CD14-positive monocyte (primary cell): ENCODE results near the gene IRS1. TPM values are rescaled to one million over a fixed set of nuclear protein-coding genes. Genes with fewer than 3 reads are reported as not detected.
A peak's percentile ranks its signal among the peaks of the same experiment; 100 is the strongest.

Experiments used
- DNase-seq, 3 donors: peaks; one replicate each; pipeline ENCODE4 v3.0.0-alpha.2; 2011 to 2022
- H2AFZ ChIP-seq: 2 replicates; pipeline ENCODE4 v1.6.0; 2012; ENCODE audit warnings: mild to moderate bottlenecking, low read depth, low read length, inconsistent platforms; ENCODE audit not compliant: insufficient read depth, poor library complexity, severe bottlenecking
- H3K27ac ChIP-seq, 2 donors: 1 replicate in 1 of 2; 2 replicates in 1 of 2; pipeline ENCODE4 v1.5.1; 2012 to 2013; ENCODE audit warnings: low read length in 2 of 2, control low read depth in 1 of 2, inconsistent platforms in 1 of 2, low read depth in 1 of 2, mild to moderate bottlenecking in 1 of 2
- H3K27me3 ChIP-seq, 2 donors: one replicate each; pipeline versions ENCODE4 v1.6.0 to v1.6.1; 2011 to 2013; ENCODE audit warnings: low read length in 2 of 2; ENCODE audit not compliant: control insufficient read depth in 2 of 2, insufficient read depth in 2 of 2
- H3K36me3 ChIP-seq, 2 donors: replicated peaks in 1 of 2; 1 replicate in 1 of 2; 2 replicates in 1 of 2; pipeline versions ENCODE4 v1.5.1 to v1.6.1; 2012 to 2013; ENCODE audit warnings: low read length in 2 of 2, control low read depth in 1 of 2, inconsistent platforms in 1 of 2, mild to moderate bottlenecking in 1 of 2; ENCODE audit not compliant: insufficient read depth in 2 of 2, control insufficient read depth in 1 of 2
- H3K4me1 ChIP-seq, 2 donors: 1 replicate in 1 of 2; 2 replicates in 1 of 2; pipeline versions ENCODE4 v1.5.1 to v1.6.1; 2012 to 2013; ENCODE audit warnings: low read length in 2 of 2, control low read depth in 1 of 2, inconsistent platforms in 1 of 2, mild to moderate bottlenecking in 1 of 2, moderate library complexity in 1 of 2; ENCODE audit not compliant: insufficient read depth in 2 of 2, control insufficient read depth in 1 of 2
- H3K4me2 ChIP-seq: replicated peaks from 2 replicates; pipeline ENCODE3; 2012; ENCODE audit warnings: low read length, moderate library complexity, mild to moderate bottlenecking; ENCODE audit not compliant: poor library complexity, severe bottlenecking; ENCODE audit errors: extremely low read depth
- H3K4me3 ChIP-seq, 3 experiments: fragments of 200-600 bp in 1 of 3; sonication (generic) in 1 of 3; replicated peaks in 1 of 3; 1 replicate in 2 of 3; 2 replicates in 1 of 3; pipeline ENCODE4 v1.5.1; 2011 to 2013; ENCODE audit warnings: low read length in 3 of 3, mild to moderate bottlenecking in 3 of 3, control low read depth in 2 of 3, low read depth in 2 of 3, inconsistent platforms in 1 of 3, moderate library complexity in 1 of 3
- H3K79me2 ChIP-seq: 2 replicates; pipeline ENCODE4 v1.6.0; 2012; ENCODE audit warnings: mild to moderate bottlenecking, control low read depth, inconsistent platforms, low read length, moderate library complexity; ENCODE audit not compliant: insufficient read depth
- H3K9ac ChIP-seq: 2 replicates; pipeline ENCODE4 v1.6.0; 2017; ENCODE audit warnings: low read length, mild to moderate bottlenecking; ENCODE audit not compliant: insufficient read depth, poor library complexity, severe bottlenecking
- H3K9me3 ChIP-seq, 2 donors: replicated peaks in 1 of 2; 1 replicate in 1 of 2; 2 replicates in 1 of 2; pipeline versions ENCODE4 v1.5.1 to v1.6.1; 2012 to 2013; ENCODE audit warnings: low read length in 2 of 2, control low read depth in 1 of 2; ENCODE audit not compliant: control insufficient read depth in 1 of 2, insufficient read depth in 1 of 2
- H4K20me1 ChIP-seq: 2 replicates; pipeline ENCODE4 v1.6.0; 2012; ENCODE audit warnings: mild to moderate bottlenecking, low read length, control low read depth, moderate library complexity; ENCODE audit not compliant: insufficient read depth
- H3K27ac Mint-ChIP-seq, 7 donors: one replicate each; pipeline ENCODE4 v1.8.0; 2020; ENCODE audit warnings: mild to moderate bottlenecking in 7 of 7, mixed read lengths in 7 of 7, moderate library complexity in 6 of 7, inconsistent platforms in 2 of 7
- H3K27me3 Mint-ChIP-seq, 3 donors: one replicate each; pipeline ENCODE4 v1.8.0; 2021 to 2022; ENCODE audit warnings: low read depth in 3 of 3, mild to moderate bottlenecking in 3 of 3, mixed read lengths in 3 of 3, moderate library complexity in 3 of 3, inconsistent platforms in 1 of 3
- H3K36me3 Mint-ChIP-seq, 2 donors: one replicate each; pipeline ENCODE4 v1.8.0; 2020; ENCODE audit warnings: mixed read lengths in 2 of 2, inconsistent platforms in 1 of 2, mild to moderate bottlenecking in 1 of 2
- H3K4me1 Mint-ChIP-seq: one replicate; pipeline ENCODE4 v1.8.0; 2020; ENCODE audit warnings: mild to moderate bottlenecking, mixed read lengths
- H3K4me3 Mint-ChIP-seq, 2 donors: one replicate each; pipeline ENCODE4 v1.8.0; 2020; ENCODE audit warnings: mild to moderate bottlenecking in 2 of 2, mixed read lengths in 2 of 2, moderate library complexity in 1 of 2
- H3K9me3 Mint-ChIP-seq, 7 donors: one replicate each; pipeline ENCODE4 v1.8.0; 2020 to 2022; ENCODE audit warnings: mixed read lengths in 7 of 7, mild to moderate bottlenecking in 6 of 7, moderate library complexity in 6 of 7, inconsistent platforms in 2 of 7
- CTCF ChIP-seq: fragments of 200-600 bp; IDR thresholded peaks from one replicate; pipeline ENCODE4 v1.8.0; 2022; ENCODE audit warnings: antibody characterized with exemption, mild to moderate bottlenecking
- WGBS: methylation state at CpG from one replicate; pipeline ENCODE4 v1.1.5; 2013; ENCODE audit warnings: missing lambda C conversion rate; ENCODE audit not compliant: insufficient coverage; 5-methylcytosine and 5-hydroxymethylcytosine counted together
- intact Hi-C, 2 donors: fragments of 100-400 bp; cut with micrococcal nuclease; formaldehyde crosslinking; loops; one replicate each; pipeline versions ENCODE4 v1.15.0 to v1.15.1; 2023
- polyA plus RNA-seq, 3 donors: library from polyadenylated mRNA; depleted of rRNA in 1 of 3; unstranded in 2 of 3; stranded (reverse) in 1 of 3; fragments of 300-500 nt in 2 of 3; fragments of >200 nt in 1 of 3; fragmentation: Illumina TruSeq in 2 of 3; gene quantifications; 1 replicate in 2 of 3; 2 replicates in 1 of 3; pipeline ENCODE4 v1.2.3, GENCODE V29; 2012 to 2021

The IRS1 gene
- polyA plus RNA-seq, 3 donors, result 0.10 to 0.19 TPM; not detected in 1

- Mint-ChIP-seq H3K4me3 (no peak overlapping the region), H3K27me3 (peaks cover 34 to 40% (median 37%) of the 10 kb centered on the region in 3 donors), H3K27ac (no peak overlapping the region), H3K36me3 (peaks cover 4 to 7% of the 10 kb centered on the region in 2 donors), H3K4me1 (peaks cover 21% of the 10 kb centered on the region), H3K9me3 (peaks cover 12 to 30% (median 25%) of the 10 kb centered on the region in 7 donors)
- Histone ChIP-seq H3K36me3 (no peaks in the 10 kb centered on the region), H2AFZ (no peak overlapping the region), H3K9me3 (peaks cover 11 to 17% of the 10 kb centered on the region in 2 donors), H3K9ac (no peak overlapping the region), H3K4me1 (peaks cover 21 to 28% of the 10 kb centered on the region in 2 donors), H4K20me1 (no peaks in the 10 kb centered on the region), H3K4me2 (no peak overlapping the region), H3K27ac (no peak overlapping the region), H3K79me2 (no peaks in the 10 kb centered on the region), H3K27me3 (peaks cover 7 to 24% of the 10 kb centered on the region in 2 donors), H3K4me3 (no peak overlapping the region)
- no peak for TF ChIP-seq CTCF
- DNase-seq, result peak in 1 of 3 donors; percentile 23
- intact Hi-C loops, result loop anchor here in 1 of 2 donors (5.0 kb wide), 1 partner anchor 676 kb away; no protein-coding TSS in a partner anchor
- no CpG with 5 or more reads among the region's 2 CpGs for WGBS
Measured at GRCh38 chr2:226793646-226794045, 6.0 kb downstream of the IRS1 start.

- Histone ChIP-seq H3K4me1 (peaks cover 14 to 21% of the 10 kb centered on the region in 2 donors), H3K79me2 (no peaks in the 10 kb centered on the region), H3K9ac (peak overlapping the region; percentile 84), H3K4me3 (peak overlapping the region; percentile 57 to 77 (median 73)), H3K36me3 (no peaks in the 10 kb centered on the region), H3K9me3 (peaks cover under 1 to 6% of the 10 kb centered on the region in 2 donors), H2AFZ (peak overlapping the region; percentile 89), H3K4me2 (peak overlapping the region; percentile 72), H3K27ac (peak overlapping the region; percentile 45 to 87), H4K20me1 (no peaks in the 10 kb centered on the region), H3K27me3 (peaks cover 7 to 11% of the 10 kb centered on the region in 2 donors)
- intact Hi-C loops, result loop anchor here in 1 of 2 donors (5.0 kb wide), 1 partner anchor 675 kb away; no protein-coding TSS in a partner anchor
- 67% methylated on average over 3 of the region's 7 CpGs for whole genome bisulfite sequencing
- Mint-ChIP-seq H3K27ac (peak overlapping the region in 6 of 7 donors; percentile 18 to 91 (median 80)), H3K36me3 (peaks cover 0 to 5% of the 10 kb centered on the region in 2 donors), H3K27me3 (peaks cover 21 to 27% (median 23%) of the 10 kb centered on the region in 3 donors), H3K9me3 (peaks cover 4 to 18% (median 13%) of the 10 kb centered on the region in 7 donors), H3K4me3 (peak overlapping the region; percentile 77 to 84), H3K4me1 (peaks cover 16% of the 10 kb centered on the region)
- no peak for DNase-seq
- TF ChIP-seq CTCF, result no peak
Measured at GRCh38 chr2:226792155-226792881, 7.3 kb downstream of the IRS1 start.
